GM13976 (cell line): ENCODE measurements around the gene DAW1.
"Not testable (repeated sequence)": the region's sequence is repeated elsewhere in the genome, so short reads cannot be mapped to it uniquely, and the experiment has no call there.

ENCODE experiments used
- DNase-seq: peaks from one replicate; pipeline ENCODE4 v3.0.0; 2012; ENCODE audit warnings: low spot score
- in situ Hi-C: fragments of 300-500 bp; cut with MboI; formaldehyde crosslinking; loops from one replicate; pipeline ENCODE4 v1.12.0; 2022; ENCODE audit warnings: low sequenced_read_pairs, mixed read lengths, inconsistent platforms; ENCODE audit not compliant: unreplicated experiment
- TF ChIP-seq, protein P1 (sequence below): IDR thresholded peaks from 2 replicates; pipeline ENCODE4 v1.5.1; 2012; ENCODE audit warnings: borderline replicate concordance, mild to moderate bottlenecking; ENCODE audit not compliant: insufficient read depth; ENCODE audit errors: extremely low read depth, missing control alignments, control extremely low read depth

Gene DAW1

GRCh38 chr2:227932001-227932400, 60.6 kb downstream of the DAW1 start:
- in situ Hi-C loops, result no loop called here
- TF ChIP-seq, protein P1, sequence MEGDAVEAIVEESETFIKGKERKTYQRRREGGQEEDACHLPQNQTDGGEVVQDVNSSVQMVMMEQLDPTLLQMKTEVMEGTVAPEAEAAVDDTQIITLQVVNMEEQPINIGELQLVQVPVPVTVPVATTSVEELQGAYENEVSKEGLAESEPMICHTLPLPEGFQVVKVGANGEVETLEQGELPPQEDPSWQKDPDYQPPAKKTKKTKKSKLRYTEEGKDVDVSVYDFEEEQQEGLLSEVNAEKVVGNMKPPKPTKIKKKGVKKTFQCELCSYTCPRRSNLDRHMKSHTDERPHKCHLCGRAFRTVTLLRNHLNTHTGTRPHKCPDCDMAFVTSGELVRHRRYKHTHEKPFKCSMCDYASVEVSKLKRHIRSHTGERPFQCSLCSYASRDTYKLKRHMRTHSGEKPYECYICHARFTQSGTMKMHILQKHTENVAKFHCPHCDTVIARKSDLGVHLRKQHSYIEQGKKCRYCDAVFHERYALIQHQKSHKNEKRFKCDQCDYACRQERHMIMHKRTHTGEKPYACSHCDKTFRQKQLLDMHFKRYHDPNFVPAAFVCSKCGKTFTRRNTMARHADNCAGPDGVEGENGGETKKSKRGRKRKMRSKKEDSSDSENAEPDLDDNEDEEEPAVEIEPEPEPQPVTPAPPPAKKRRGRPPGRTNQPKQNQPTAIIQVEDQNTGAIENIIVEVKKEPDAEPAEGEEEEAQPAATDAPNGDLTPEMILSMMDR, result no peak
- DNase-seq, result no peak

- TF ChIP-seq, protein P1, result no peak
- DNase-seq, result no peak
- in situ Hi-C loops, result no loop called here
Observed at GRCh38 chr2:227932403-227932802, 61.0 kb downstream of the DAW1 start.

DNA sequence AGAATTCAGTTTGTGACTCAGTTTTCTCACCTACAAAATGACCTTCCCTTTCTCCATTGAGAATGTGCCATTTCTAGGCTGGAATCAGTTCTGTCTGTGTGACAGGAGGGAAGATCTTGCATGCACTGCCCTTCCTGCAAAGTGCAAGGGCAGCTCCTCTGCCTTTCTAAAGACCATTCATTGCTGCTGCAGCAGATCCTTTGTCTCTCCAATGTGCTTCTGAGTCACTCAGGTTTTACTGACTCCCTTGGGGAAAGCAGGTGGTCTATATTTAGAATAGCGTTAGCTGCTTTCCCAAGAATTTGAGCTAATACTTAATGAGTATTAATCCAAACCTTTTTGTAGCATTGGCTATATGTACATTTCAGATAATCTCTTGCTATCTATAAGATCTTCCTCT, 62.5 kb downstream of the DAW1 start:
- no peak for DNase-seq
- TF ChIP-seq, protein P1, result no peak
- in situ Hi-C loops, result no loop called here

- DNase-seq, in situ Hi-C loops: not testable (repeated sequence)
Observed at GRCh38 chr2:227936249-227936648, 64.8 kb downstream of the DAW1 start.

DNA sequence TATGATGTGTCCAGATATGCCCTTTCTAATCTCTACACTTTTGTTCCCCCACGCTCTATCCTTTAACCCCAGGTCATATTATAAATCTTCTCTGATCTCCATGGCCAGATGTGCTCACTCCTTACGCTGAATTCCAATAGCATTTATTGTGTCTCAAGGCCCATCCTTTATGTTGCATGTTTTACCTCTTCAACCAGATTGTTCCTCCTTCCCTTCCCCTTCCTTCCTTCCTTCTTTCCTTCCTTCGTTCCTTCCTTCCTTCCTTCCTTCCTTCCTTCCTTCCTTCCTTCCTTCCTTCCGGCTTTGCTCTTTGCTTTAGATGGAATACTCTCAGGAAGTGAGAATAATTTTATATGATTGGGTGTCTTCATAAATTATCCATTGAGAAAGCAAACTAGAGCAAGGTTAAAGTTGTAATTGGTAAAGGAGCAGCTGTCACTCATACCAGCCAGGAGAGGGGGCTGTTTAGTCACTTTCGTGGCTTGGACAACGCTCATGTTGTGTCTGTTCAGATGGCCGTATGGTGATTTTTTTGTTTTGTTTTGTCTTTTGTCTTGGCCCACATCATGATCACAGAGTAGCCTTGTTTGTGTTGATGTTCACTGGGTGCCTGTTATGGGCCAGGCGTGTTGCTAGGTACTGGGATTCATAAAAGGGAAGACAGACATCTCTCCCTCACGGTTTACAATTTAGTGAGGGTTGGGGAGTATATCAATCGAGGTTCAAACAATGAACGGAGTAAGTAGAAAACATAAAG, 68.0 kb downstream of the DAW1 start:
- TF ChIP-seq, protein P1, result peak; percentile 39
- DNase-seq, result peak; percentile 36
- in situ Hi-C loops, result no loop called here

DNA sequence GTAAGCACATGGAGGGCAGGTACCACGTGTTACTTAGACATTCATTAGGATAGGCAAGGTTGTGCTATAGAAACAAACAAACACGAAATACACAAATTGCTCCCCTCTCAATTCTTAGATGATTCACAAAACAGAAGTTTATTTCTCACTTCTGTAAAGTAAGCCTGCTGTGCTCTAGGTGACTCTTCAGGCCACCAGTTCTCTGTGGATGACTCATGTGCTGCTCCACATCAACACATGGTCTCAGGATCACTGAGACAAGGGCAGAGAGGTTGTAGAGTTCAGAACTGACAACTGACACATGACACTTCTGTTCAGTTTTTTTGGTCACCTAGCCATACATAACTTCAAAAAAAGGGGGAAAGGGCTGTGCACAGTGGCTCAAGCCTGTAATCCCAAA, 70.6 kb downstream of the DAW1 start:
- in situ Hi-C loops, result no loop called here
- TF ChIP-seq, protein P1, result no peak
- DNase-seq, result no peak

- in situ Hi-C loops, result no loop called here
- TF ChIP-seq, protein P1, result no peak
- no peak for DNase-seq
Observed at GRCh38 chr2:227942965-227943364, 71.5 kb downstream of the DAW1 start.
